ENCODE data around the gene GATA6. TPM values are rescaled to one million over a fixed set of nuclear protein-coding genes. Genes with fewer than 3 reads are reported as not detected.
"Not testable (repeated sequence)": the region's sequence is repeated elsewhere in the genome, so short reads cannot be mapped to it uniquely, and the experiment has no call there.

The GATA6 gene
- polyA plus RNA-seq, 1 experiment = 1.5 TPM

DNA sequence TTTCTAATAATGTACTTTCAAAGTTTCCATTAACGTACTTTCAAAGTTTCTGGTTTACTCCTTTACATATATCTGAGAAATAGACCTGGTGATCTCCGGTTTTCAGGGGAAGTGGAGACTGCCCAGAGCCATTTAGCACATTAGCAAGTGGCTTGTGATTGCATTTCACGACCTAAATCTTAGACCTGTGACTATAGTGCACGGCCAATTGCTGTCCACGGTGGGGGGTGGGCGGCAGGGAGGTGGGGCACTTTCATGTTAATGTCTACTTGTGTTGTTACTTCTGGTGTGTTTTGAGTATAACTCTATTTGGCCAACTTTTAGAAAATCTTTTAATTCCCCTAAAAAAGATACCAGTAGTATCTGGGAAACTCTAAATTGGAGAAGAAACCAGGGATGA, 11.3 kb downstream of the GATA6 start:
- Histone ChIP-seq H3K4me3 (ENCODE audit: low read depth, low read length) (no peak overlapping the region), H3K27me3 (ENCODE audit: control insufficient read depth, insufficient read depth, low read length) (no peaks in the 10 kb centered on the region), H3K9me3 (ENCODE audit: control insufficient read depth, insufficient read depth, low read length) (no peaks in the 10 kb centered on the region; the same call in 1 of the 2 replicates), H3K27ac (ENCODE audit: low read depth, low read length) (no peak overlapping the region)
- no peak for TF ChIP-seq CTCF (IDR thresholded peaks at IDR 0.05; ENCODE audit: low read depth, low read length)
- POLR2A ChIA-PET = no interaction called here
- no peak for DNase-seq (ENCODE audit: low read depth, low spot score)
- CTCF ChIA-PET = no interaction called here

DNA sequence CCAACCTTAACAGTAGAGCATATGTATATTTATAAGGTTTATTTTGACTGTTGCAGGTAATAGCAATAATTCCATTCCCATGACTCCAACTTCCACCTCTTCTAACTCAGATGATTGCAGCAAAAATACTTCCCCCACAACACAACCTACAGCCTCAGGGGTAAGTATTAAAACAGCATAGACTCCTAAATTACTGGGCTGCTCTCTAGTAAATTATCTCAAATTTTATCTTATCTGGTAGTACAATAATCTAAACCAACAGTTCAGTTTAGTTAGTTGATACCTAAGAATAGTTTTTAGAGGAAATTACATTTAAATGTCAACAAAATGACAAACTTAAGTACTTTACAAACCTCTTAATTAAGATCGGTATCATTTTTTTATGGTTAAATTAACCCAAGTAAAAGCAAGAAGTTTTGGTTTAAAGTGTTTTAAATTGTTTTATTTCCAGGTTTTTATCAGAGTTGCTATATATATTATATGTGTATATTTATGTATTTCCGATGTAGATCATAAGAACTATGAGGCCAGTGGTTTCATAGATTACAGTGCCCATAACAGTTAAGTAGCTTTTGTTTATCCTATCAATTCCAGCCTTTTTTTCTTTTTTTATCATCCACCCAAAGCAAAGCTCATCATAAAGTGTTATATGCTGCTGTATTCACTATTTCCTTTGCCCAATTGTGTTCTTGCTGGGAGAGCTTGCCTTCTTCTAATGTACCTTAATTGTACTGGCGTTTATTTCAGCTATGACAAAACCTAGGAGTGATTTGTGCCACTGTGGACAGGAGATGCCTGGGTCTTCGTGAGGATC, 13.7 kb downstream of the GATA6 start:
- TF ChIP-seq CTCF (IDR thresholded peaks at IDR 0.05; ENCODE audit: low read depth, low read length) = no peak
- no peak for DNase-seq (ENCODE audit: low read depth, low spot score)
- Histone ChIP-seq H3K4me3 (ENCODE audit: low read depth, low read length) (no peak overlapping the region), H3K9me3 (ENCODE audit: control insufficient read depth, insufficient read depth, low read length) (no peaks in the 10 kb centered on the region), H3K27ac (ENCODE audit: low read depth, low read length) (no peak overlapping the region), H3K27me3 (ENCODE audit: control insufficient read depth, insufficient read depth, low read length) (no peaks in the 10 kb centered on the region)
- ChIA-PET POLR2A (no interaction called here), CTCF (no interaction called here)

DNA sequence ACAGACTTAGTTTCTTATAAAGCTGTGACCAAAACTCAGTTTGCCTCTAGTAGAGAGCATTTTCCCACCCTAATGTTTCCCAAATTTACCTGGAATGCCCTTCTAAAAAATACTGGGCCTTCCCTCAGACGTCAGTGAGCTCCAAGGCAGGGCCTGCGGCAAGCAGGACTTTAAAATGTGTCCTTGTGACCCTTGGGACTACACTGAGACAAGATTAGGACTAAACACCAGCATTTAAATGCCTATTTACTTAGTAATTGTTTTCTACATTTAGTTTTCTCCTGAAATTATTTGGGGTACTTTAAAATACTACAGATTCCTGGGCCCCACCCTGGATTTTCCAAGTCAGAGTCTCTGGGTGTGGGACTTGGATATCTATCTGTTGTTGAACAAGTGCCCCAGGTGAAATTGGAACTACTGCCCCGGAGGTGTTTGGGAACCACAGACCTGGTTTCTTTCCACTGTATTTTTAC, 14.3 kb downstream of the GATA6 start:
- Histone ChIP-seq H3K27ac (ENCODE audit: low read depth, low read length) (no peak overlapping the region), H3K27me3 (ENCODE audit: control insufficient read depth, insufficient read depth, low read length) (no peaks in the 10 kb centered on the region), H3K9me3 (ENCODE audit: control insufficient read depth, insufficient read depth, low read length) (no peaks in the 10 kb centered on the region), H3K4me3 (ENCODE audit: low read depth, low read length) (no peak overlapping the region)
- TF ChIP-seq CTCF (IDR thresholded peaks at IDR 0.05; ENCODE audit: low read depth, low read length) = no peak
- POLR2A ChIA-PET = no interaction called here
- CTCF ChIA-PET = no interaction called here
- DNase-seq (ENCODE audit: low read depth, low spot score) = no peak

DNA sequence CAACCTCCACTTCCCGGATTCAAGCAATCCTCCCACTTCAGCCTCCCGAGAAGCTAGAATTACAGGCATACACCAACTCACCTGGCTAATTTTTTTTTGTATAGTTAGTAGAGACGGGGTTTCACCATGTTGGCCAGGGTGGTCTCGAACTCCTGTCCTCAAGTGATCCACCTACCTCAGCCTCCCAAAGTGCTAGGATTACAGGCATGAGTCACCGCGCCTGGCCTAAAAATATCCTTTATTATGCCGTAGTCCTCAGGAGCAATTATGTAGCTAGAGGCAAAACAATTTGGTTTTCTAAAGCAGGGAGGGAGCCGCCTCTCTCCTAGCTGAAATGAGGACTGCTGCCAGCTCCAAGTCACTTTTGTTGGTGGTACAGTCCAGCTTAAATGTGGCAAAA, 15.2 kb downstream of the GATA6 start:
- CTCF ChIA-PET; H3K4me3 ChIP-seq (ENCODE audit: low read depth, low read length); H3K27ac ChIP-seq (ENCODE audit: low read depth, low read length); H3K9me3 ChIP-seq (ENCODE audit: control insufficient read depth, insufficient read depth, low read length); H3K27me3 ChIP-seq (ENCODE audit: control insufficient read depth, insufficient read depth, low read length); DNase-seq (ENCODE audit: low read depth, low spot score): not testable (repeated sequence)
- POLR2A ChIA-PET = interaction anchor here (0.5 kb wide), 1 partner anchor 67 kb away, joined by 5 read pairs; no protein-coding TSS in a partner anchor

GRCh38 chr18:22185273-22185672, 15.9 kb downstream of the GATA6 start:
- CTCF ChIA-PET = no interaction called here
- DNase-seq (ENCODE audit: low read depth, low spot score) = no peak
- no peak overlapping the region for H3K27ac ChIP-seq (ENCODE audit: low read depth, low read length)

More at GRCh38 chr18:22185273-22185672, 15.9 kb downstream of the GATA6 start:
- POLR2A ChIA-PET = no interaction called here
- no peaks in the 10 kb centered on the region for H3K27me3 ChIP-seq (ENCODE audit: control insufficient read depth, insufficient read depth, low read length)
- no peak for TF ChIP-seq CTCF (IDR thresholded peaks at IDR 0.05; ENCODE audit: low read depth, low read length)
- no peaks in the 10 kb centered on the region for H3K9me3 ChIP-seq (ENCODE audit: control insufficient read depth, insufficient read depth, low read length)
- no peak overlapping the region for H3K4me3 ChIP-seq (ENCODE audit: low read depth, low read length)

All from AG04450 (cell line).